Stimulated activated naive CD4-positive, alpha-beta T cell (primary cell): ENCODE data around the gene DNER.
"Not testable (repeated sequence)": the region's sequence is repeated elsewhere in the genome, so short reads cannot be mapped to it uniquely, and the experiment has no call there.

Source experiments
- DNase-seq, 6 experiments: peaks; one replicate each; lab custom pipeline; 2025; lab: John Stamatoyannopoulos, UW

DNER gene

DNA sequence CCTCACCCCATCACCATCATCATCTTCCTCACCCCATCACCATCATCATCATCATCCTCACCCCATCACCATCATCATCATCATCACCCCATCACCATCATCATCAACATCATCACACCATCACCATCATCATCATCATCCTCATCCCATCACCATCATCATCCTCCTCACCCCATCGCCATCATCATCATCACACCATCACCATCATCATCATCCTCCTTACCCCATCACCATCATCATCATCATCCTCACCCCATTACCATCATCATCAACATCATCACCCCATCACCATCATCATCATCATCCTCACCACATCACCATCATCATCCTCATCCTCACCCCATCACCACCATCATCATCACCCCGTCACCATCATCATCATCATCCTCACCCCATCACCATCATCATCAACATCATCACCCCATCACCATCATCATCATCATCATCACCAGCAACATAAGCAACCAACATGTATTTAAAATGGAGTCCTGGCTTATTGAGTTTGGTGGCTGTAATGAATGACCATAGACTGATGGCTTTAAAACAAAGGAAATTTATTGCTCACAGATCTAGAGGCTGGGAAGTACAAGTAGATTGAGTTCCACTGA, 150.0 kb downstream of the DNER start:
- DNase-seq = no peak

GRCh38 chr2:229563388-229563787, 151.0 kb downstream of the DNER start:
- DNase-seq = no peak

DNA sequence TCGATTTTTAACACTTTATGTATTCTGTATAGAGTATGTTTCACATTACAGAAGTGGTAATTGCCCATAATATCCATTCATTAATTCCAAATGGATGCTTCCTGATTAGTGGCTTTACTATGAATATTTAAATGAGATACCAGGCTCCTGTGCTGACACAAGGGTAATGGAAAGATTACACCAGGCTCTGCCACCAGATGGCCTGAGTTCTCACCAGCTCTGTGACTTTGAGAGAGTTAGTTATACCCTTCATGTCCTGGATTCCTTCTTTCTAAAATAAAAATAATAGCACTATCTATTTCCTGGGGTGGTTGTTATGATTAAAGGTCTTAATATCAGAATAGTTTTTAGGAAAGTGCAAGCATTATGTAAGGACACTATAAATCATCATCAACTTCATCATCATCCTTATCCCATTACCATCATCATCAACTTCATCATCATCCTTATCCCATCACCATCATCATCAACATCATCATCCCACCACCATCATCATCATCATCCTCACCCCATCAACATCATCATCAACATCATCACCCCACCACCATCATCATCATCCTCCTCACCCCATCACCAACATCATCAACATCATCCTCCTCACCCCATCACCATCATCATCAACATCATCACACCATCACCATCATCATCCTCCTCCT, 151.8 kb downstream of the DNER start:
- DNase-seq = no peak

DNA sequence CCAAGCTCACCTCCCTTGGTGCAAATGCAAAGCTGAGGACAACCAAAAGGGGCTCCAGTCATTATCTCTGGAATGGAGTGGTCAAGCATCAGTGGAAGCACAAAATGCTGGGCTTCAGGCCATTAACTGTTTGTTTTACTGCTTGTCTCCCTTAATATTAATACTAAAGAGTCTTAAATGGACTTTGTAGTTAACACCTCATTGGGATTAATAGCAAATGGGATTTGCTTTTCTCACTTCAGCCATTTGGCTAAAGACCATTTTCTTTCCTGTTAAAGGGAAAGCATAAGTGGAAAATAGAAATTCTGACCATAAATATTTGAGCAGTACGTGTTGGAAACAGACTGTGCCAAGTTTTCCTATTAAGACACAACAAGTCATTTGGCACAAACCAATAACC, 154.4 kb downstream of the DNER start:
- no peak for DNase-seq

- DNase-seq = no peak
These were observed 161.3 kb downstream of the DNER start for GRCh38 chr2:229553091-229553490.

GRCh38 chr2:229543176-229543873, 171.0 kb downstream of the DNER start:
- no peak for DNase-seq

GRCh38 chr2:229539628-229540027, 174.7 kb downstream of the DNER start:
- no peak for DNase-seq

DNA sequence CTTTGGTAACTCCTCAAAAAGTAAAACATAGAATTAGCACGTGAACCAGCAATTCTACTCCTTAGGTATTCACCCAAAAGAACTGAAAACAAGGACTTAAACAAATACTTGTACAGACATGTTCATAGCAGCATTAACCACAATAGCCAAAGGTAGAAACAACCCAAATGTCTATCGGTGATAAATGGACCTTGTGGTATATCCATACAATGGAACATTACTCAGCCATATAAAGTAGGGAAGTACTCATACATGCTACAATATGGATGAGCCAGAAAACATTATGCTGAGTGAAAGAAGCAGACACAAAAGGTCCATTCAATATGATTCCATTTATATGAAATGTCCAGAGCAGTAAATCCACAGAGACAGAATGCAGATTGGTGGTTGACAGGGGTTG, 182.8 kb downstream of the DNER start:
- DNase-seq = no peak

- no peak for DNase-seq
These were observed 183.9 kb downstream of the DNER start for GRCh38 chr2:229530434-229530833.

- no peak for DNase-seq
These were observed 185.5 kb downstream of the DNER start for GRCh38 chr2:229528846-229529245.

- DNase-seq = no peak
These were observed 187.4 kb downstream of the DNER start for GRCh38 chr2:229526951-229527350.

- no peak for DNase-seq
These were observed 189.6 kb downstream of the DNER start for GRCh38 chr2:229524799-229525198.

- DNase-seq = no peak
These were observed 190.7 kb downstream of the DNER start for GRCh38 chr2:229523663-229524062.

DNA sequence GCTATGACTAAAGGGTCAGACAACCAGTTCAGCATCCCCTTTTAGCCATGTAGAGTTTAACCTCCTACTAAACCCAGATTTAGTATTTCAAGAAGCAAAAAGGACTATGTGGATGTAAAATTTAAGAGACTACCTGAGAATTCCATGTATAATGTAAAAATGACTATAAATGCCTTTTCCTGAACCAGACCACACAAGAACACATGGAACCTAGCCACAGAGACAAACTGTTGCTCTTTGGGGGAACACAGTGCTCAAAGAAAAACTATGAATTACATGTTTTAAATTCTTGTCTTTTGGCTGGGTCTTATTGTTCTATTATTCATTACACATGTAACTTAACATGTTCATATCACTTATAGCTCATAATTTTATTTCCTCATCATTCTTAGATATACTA, 192.8 kb downstream of the DNER start:
- no peak for DNase-seq

DNA sequence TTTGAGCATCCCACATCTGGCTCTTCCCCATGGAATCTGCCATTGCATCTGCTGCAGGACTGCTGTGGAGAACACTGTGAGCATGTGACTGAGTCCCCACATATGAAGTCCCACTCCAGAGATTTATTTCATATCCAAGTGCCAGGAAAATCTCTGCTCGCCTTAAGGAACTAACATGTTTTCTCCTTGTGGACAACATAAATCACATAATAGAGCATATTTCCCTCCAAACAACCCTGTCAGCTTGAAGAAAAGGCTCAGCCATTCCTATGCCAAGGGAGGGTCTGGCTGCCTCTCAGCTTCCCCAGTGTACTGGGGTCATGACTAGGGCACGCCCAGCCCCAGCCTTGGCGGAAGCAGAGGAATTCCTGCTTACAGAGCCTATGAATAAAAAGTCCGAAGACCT, 193.7 kb downstream of the DNER start:
- DNase-seq = no peak

GRCh38 chr2:229519655-229520430, 194.5 kb downstream of the DNER start:
- DNase-seq = no peak

- DNase-seq = no peak
These were observed 200.0 kb downstream of the DNER start for GRCh38 chr2:229514273-229514895.

- no peak for DNase-seq
These were observed 202.8 kb downstream of the DNER start for GRCh38 chr2:229511524-229511923.

DNA sequence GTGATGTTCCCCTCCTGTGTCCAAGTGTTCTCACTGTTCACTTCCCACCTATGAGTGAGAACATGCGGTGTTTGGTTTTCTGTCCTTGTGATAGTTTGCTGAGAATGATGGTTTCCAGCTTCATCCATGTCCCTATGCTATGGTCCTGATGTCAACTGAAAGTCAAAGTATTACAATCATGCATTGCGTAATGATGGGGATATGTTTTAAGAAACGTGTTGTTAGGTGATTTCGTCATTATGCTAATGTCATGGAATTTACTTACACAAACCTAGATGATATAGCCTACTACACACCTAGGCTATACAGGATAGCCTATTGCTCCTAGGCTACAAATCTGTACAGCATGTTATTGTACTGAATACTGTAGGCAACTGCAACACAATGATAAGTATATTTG, 207.7 kb downstream of the DNER start:
- DNase-seq = not testable (repeated sequence)

- no peak for DNase-seq
These were observed 213.1 kb downstream of the DNER start for GRCh38 chr2:229501051-229501794.

DNA sequence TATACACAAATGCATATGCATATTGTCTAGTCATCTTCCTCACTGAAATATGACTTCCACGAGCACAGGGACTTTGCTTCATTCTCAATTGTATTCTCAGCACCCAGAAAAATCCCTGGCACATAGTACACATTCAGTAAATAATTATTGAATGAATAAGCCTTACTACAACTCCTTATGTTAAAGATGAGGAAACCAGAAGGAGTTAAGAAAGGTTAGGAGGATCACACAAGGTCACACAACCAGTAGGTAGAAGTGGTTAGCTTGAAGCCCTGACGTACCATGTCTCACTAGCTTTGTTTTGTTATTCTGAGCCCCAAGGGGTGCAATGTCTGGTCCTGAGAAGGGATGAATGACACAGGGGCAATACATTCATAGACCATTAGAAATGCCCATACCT, 222.3 kb downstream of the DNER start:
- DNase-seq = no peak

DNA sequence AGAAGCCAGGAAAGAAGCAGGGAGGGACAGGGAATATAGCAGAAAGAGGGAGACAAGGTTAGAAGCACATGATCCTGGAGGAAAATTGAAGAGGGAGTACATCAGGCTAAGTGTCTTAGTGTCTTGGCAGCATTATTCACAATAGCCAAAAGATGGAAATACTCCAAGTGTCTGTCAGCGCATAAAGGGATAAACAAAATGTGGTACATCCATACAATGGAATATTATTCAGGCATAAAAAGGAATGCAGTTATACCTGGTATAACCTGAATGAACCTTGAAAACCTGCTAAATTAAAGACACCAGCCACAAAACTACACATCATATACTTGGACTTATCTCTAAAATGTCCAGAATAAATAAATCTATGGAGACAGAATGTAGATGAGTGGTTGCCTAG, 224.2 kb downstream of the DNER start:
- no peak for DNase-seq
